ENCODE data around the gene SLF2.

The SLF2 gene

GRCh38 chr10:100875484-100876166 lies 37.1 kb upstream of the SLF2 start:
- TF ChIP-seq ZFP3 (CRISPR knock-in tag; IDR thresholded peaks at IDR 0.05) (no peak), CSDC2 (CRISPR knock-in tag; IDR thresholded peaks at IDR 0.05) (no peak), RARB (CRISPR knock-in tag; IDR thresholded peaks at IDR 0.05) (no peak)
- no peak for ATAC-seq

GRCh38 chr10:100876585-100877460 lies 35.9 kb upstream of the SLF2 start:
- no peak for ATAC-seq
- no peak for TF ChIP-seq POU6F1 (CRISPR knock-in tag; IDR thresholded peaks at IDR 0.05; ENCODE audit: borderline replicate concordance, low read depth)
- TF ChIP-seq ZNF70 (CRISPR knock-in tag; IDR thresholded peaks at IDR 0.05): no peak

GRCh38 chr10:100877461-100877850 lies 35.3 kb upstream of the SLF2 start:
- no peak for ATAC-seq
- no peak for TF ChIP-seq ARNTL (CRISPR knock-in tag; IDR thresholded peaks at IDR 0.05; ENCODE audit: borderline replicate concordance, low read depth)
- no peak for TF ChIP-seq PPARA (CRISPR knock-in tag; IDR thresholded peaks at IDR 0.05; ENCODE audit: borderline replicate concordance)
- TF ChIP-seq BACH2 (CRISPR knock-in tag; IDR thresholded peaks at IDR 0.05; ENCODE audit: borderline replicate concordance): no peak
- no peak for TF ChIP-seq ZFP3 (CRISPR knock-in tag; IDR thresholded peaks at IDR 0.05)
- TF ChIP-seq CSRNP3 (CRISPR knock-in tag; IDR thresholded peaks at IDR 0.05): no peak
- no peak for TF ChIP-seq ESRRG (CRISPR knock-in tag; IDR thresholded peaks at IDR 0.05)
- TF ChIP-seq PATZ1 (CRISPR knock-in tag; IDR thresholded peaks at IDR 0.05; ENCODE audit: borderline replicate concordance): no peak
- TF ChIP-seq CREB5 (CRISPR knock-in tag; IDR thresholded peaks at IDR 0.05; ENCODE audit: low read depth): no peak
- no peak for TF ChIP-seq RARB (CRISPR knock-in tag; IDR thresholded peaks at IDR 0.05)

GRCh38 chr10:100878291-100878910 lies 34.4 kb upstream of the SLF2 start:
- peak; percentile 98 for ATAC-seq
- TF ChIP-seq ZNF565 (CRISPR knock-in tag; conservative IDR thresholded peaks at IDR 0.05; ENCODE audit: low read depth) (no peak), SNAI2 (CRISPR knock-in tag; IDR thresholded peaks at IDR 0.05) (no peak)

GRCh38 chr10:100879741-100880360 lies 32.9 kb upstream of the SLF2 start:
- TF ChIP-seq ZC3H10 (CRISPR knock-in tag; IDR thresholded peaks at IDR 0.05): no peak
- no peak for TF ChIP-seq ZNF70 (CRISPR knock-in tag; IDR thresholded peaks at IDR 0.05)
- TF ChIP-seq PPARA (CRISPR knock-in tag; IDR thresholded peaks at IDR 0.05; ENCODE audit: borderline replicate concordance): no peak
- TF ChIP-seq ARNTL (CRISPR knock-in tag; IDR thresholded peaks at IDR 0.05; ENCODE audit: borderline replicate concordance, low read depth): no peak
- no peak for TF ChIP-seq CREB5 (CRISPR knock-in tag; IDR thresholded peaks at IDR 0.05; ENCODE audit: low read depth)
- no peak for ATAC-seq
